ENCODE data around the gene IFNLR1.

DNA sequence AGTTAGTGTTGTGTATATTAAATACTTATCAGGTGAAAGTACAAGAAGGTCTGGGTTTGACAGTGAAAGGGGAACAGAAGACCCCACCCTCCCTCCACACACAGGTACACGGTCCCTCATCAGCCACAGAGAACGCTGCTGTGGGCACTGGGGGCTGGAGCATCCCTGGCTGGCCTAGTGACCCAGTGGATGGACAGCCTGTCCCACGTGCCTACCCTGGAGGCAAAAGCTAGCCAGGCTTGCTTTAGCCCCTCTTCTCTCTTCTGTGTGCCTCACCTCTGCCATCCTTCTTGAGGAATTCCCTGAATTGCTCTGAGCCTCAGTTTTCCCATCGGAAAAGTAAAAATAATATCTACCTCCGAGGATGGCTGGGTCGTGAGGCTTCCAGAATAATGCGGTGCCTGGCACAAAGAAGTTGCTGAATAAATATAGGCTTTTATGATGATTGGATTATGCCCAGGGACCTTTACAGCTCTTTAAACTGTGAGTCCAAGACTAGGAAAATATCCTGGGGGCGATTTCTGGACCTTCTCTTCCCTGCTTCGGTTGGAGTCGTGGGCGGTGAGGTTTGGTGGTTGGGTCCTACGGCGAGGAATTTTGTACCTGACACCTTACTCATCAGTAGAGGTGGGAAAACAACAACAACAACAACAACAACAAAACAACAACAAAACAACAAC is 918 bp downstream of the IFNLR1 start:
- TF ChIP-seq, protein P1, sequence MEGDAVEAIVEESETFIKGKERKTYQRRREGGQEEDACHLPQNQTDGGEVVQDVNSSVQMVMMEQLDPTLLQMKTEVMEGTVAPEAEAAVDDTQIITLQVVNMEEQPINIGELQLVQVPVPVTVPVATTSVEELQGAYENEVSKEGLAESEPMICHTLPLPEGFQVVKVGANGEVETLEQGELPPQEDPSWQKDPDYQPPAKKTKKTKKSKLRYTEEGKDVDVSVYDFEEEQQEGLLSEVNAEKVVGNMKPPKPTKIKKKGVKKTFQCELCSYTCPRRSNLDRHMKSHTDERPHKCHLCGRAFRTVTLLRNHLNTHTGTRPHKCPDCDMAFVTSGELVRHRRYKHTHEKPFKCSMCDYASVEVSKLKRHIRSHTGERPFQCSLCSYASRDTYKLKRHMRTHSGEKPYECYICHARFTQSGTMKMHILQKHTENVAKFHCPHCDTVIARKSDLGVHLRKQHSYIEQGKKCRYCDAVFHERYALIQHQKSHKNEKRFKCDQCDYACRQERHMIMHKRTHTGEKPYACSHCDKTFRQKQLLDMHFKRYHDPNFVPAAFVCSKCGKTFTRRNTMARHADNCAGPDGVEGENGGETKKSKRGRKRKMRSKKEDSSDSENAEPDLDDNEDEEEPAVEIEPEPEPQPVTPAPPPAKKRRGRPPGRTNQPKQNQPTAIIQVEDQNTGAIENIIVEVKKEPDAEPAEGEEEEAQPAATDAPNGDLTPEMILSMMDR (IDR thresholded peaks at IDR 0.05), result no peak
- TF ChIP-seq POLR2A (IDR thresholded peaks at IDR 0.05), result no peak
